GM04503 (cell line): ENCODE data around the gene SNPH.

Experiments
- DNase-seq: peaks from one replicate; pipeline ENCODE4 v3.0.0-alpha.2; 2012; ENCODE audit warnings: low read depth

SNPH gene

DNA sequence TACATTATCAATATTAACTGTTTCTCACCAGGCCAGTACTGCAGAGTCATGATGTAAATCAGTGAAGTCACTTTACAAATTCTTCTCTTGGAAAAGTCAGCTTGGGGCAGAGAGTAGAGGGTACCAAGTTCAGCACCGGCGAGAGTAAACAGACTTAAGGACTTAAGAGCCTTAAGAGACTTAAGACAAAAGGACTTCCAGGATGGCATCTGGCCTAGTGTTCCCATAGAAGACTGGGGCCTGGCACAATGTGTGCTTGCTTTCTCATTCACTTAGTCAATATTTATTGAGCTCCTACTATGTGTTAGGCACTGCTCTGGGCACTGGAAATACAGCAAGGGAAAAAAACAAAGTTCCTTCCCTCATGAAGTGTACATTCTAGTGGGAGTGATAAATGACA lies 1.4 kb upstream of the SNPH start:
- no peak for DNase-seq

- DNase-seq = no peak
Observed at GRCh38 chr20:1265226-1265915, 723 bp upstream of the SNPH start.

DNA sequence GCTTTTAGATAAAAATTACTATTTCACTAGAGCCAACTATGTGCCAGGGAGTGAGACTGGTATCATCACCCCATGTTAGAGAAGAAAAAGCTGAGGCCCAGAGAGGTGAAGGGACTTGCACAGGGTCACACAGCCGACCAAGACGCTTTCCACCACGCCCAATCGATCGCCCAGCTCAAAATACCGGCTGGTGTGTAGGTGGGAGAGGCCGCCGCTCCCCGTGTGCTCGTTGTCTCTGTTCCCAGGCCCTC lies 253 bp upstream of the SNPH start:
- no peak for DNase-seq

- DNase-seq = no peak
Observed at GRCh38 chr20:1267161-1267560, 1.1 kb downstream of the SNPH start.

GRCh38 chr20:1267809-1268374 lies 1.8 kb downstream of the SNPH start:
- no peak for DNase-seq

DNA sequence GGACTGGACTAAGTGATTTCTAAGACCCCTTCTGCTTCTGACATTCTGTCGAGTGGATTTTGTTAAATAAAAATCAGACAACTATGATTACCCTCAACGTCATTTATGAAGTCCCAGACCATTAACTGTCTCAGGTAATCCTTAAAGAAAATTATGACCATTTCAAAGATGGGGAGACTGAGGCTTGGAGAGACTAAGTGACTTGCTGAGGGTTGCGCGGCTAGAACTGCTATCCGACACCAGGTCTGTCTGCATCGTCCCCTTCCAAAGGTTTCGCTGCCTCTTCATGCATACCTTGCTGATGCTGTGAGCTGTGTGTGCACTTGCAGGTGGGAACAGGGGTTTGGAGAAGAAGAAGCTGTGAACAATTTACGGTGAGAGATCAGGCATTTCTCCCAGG lies 3.1 kb downstream of the SNPH start:
- no peak for DNase-seq

GRCh38 chr20:1269850-1270249 lies 3.8 kb downstream of the SNPH start:
- DNase-seq = no peak

DNA sequence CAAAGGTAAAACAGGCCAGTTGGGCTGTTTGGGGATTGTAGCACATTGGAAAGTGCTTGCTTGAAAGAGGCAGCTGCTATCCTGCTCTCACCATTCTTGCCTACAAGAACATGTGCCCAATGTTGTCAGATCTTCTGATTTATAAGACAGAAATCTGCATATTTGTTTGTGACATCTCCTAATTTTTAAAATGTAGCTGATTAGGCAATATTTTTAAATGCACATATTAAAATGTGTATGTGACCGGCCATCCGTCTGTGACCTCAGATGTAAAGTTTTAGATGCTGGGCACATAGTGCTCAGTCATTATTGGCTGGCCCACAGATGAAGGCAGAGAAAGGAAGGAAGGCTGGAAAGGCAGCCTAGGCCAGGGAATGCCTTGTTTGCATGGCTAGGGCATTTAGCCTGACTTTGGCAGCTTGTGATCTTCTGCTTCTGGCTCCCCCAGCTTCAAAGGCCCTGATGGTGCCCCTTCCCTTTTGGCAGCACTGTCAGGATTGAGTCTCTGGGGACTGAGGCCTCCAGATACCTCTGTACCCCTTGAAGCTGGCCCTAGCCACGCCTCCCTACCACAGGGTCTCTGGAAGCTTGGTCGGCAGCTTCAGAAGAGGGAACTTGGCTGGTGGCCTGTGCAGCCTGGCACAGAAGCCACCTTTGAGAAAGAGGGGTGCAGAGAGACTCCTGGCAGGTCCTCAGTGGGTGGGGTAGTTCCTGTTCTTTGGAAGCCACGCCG lies 6.4 kb downstream of the SNPH start:
- DNase-seq = no peak

- DNase-seq = no peak
Observed at GRCh38 chr20:1273366-1273765, 7.3 kb downstream of the SNPH start.

DNA sequence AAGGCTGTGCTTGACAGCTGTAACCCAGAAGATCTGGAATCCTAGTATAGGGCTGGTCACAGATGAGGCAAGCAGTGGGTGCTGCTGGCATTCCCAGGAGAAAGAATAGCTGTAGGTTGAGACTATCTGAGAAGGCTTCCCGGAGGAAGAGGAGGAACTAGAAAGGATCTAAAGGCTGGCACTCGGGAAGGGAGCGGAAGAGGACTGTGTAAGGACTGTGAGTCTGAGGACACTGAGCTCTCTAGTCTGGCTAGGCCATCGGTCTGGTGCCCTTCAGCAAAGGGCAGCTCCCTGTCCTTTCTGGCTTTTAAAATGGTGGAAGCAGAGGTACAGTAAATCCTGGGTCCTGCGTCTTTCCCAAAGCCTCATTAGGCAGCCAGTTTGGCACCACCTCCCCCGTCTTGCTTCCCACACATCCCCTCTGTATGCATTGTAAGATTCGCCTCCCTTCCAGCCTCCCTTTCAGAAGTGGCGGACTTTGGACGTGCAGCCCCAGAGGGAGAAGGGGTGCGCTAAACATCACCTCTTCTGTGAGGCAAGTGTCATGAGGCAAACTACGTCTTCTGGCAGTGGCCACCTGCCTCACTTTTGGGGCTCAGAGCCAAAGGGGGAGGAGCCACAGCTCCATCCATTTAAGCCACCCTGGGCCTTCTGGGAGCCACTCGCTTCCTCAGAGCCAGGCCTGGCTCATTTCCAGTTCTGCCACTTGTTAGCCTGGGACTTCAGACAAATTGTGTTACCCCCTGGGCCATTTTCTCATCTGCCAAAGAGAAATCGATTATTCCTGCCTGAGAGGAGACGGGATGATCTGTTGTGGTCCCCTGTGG lies 8.6 kb downstream of the SNPH start:
- no peak for DNase-seq

DNA sequence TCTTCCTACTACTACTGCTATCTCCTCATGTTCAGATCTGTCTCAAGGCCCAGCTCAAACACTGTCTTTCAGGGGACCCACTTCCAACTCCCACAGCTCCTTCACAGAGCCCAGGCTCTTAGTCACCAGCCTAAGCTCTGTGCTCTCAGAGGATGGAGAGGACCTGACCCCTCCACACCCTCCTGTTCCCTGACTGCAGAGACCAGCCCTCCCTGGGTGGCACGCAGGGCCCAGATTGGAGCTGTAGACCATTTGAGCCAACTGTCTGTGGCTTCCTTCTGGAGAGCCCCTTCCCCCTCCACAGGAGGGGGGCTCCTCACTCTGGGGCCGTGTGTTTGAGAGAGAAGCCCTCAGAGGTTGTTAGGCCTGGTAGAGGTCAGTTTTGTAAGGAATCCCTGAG lies 9.8 kb downstream of the SNPH start:
- DNase-seq = no peak

- no peak for DNase-seq
Observed at GRCh38 chr20:1277529-1278322, 11.6 kb downstream of the SNPH start.

- no peak for DNase-seq
Observed at GRCh38 chr20:1278993-1279392, 12.9 kb downstream of the SNPH start.

GRCh38 chr20:1280195-1281102 lies 14.4 kb downstream of the SNPH start:
- DNase-seq = no peak

GRCh38 chr20:1281279-1282057 lies 15.4 kb downstream of the SNPH start:
- no peak for DNase-seq

DNA sequence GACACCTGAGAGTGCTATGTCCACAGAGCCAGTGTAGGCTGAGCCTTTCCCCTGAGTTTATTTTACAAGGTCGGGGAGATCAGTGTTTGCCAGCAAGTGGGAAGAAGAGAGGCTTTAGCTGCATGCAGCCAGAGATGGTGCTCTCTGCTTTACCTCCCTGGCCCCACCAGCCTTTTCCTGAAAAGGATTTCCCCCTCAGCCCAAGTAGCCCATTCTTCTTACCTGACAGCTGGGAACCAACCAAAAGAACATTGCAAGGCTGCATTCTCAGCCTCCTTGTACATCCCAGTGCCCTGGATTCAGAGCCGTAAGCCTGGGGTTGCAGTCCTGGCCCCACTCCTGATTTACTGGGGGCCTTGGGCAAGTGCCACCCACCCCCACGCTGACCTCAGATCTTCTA lies 16.9 kb downstream of the SNPH start:
- DNase-seq = no peak

DNA sequence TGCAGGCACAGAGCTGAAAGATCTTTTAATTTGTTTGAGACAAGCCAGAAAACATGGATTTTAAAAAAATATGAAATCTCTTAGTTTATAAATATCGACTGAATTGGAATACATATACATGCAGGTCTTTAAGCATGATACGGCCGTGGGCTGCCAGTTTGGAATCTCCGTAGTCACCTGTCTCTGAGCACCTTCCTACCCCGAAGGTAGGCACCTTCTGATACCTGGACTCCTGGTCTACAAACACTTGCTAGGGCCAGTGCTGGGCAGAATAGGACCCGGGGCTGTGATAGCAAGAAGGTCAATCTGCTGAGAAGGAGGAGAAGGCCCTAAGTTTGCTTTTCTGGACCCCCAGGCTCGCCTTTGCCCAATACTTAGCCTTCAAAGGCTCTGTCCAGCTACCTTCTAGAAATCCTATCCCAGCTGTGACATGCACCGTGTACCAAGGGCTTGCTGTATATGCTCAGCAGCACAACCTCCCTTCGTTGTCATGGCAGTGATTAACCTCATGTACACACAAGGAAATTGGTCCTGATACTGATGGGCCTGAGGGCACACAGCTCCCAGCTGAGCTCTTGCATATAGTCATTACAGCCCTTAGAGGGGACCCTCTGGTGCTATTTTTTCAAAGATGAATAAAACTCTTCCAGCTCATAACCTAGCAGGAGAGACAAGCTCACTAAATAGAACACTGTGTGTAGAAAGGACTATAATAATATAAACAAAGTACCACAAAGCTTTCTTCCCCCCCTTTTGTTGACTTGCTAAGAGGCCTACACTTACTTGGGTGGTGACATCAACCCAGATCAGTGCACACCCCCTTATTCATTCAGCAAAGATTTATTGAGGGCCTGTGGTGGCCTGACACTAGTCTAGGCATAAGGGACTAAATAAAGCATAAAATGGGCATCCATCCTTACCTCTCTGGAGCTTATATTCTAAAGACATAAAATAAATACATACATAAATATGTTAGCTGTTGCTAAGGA lies 17.7 kb downstream of the SNPH start:
- DNase-seq = no peak

- DNase-seq = no peak
Observed at GRCh38 chr20:1286267-1287024, 20.4 kb downstream of the SNPH start.
